Upper lobe of left lung (tissue), 4 donors: ENCODE results near the gene G2E3.

Source experiments
- CTCF ChIP-seq, 6 experiments: fragments of 450-650 bp in 4 of 6; fragments of 200-600 bp in 2 of 6; sonication (generic) in 2 of 6; IDR thresholded peaks; one replicate each; pipeline ENCODE4 v1.5.1; 2016 to 2019; ENCODE audit warnings: antibody characterized with exemption in 6 of 6
- POLR2A ChIP-seq, 4 donors: fragments of 450-650 bp; IDR thresholded peaks; one replicate each; pipeline ENCODE4 v1.5.1; 2016 to 2017; ENCODE audit warnings: antibody characterized with exemption in 4 of 4, mild to moderate bottlenecking in 2 of 4
- POLR2AphosphoS5 ChIP-seq, 2 donors: sonication (generic); formaldehyde crosslinking; IDR thresholded peaks; one replicate each; pipeline ENCODE4 v1.5.1; 2017; ENCODE audit warnings: antibody characterized with exemption in 2 of 2

- TF ChIP-seq POLR2AphosphoS5 (IDR thresholded peaks at IDR 0.05), result no peak
- TF ChIP-seq POLR2A (IDR thresholded peaks at IDR 0.05), result no peak
- TF ChIP-seq CTCF (IDR thresholded peaks at IDR 0.05), result no peak
Observed at GRCh38 chr14:30624132-30624423, 65.1 kb downstream of the G2E3 start.
